Erythroblast (primary cell): Measurements from ENCODE around the gene FAP.

Experiments used
- GATA1 ChIP-seq: IDR thresholded peaks from 2 replicates; pipeline ENCODE4 v1.6.1; 2011; ENCODE audit warnings: low read depth, mild to moderate bottlenecking, control low read depth, low read length, moderate library complexity
- POLR2A ChIP-seq: IDR thresholded peaks from 2 replicates; pipeline ENCODE4 v1.6.1; 2011; ENCODE audit warnings: mild to moderate bottlenecking, low read length

- TF ChIP-seq POLR2A (no peak), GATA1 (no peak)
These were observed 117.1 kb downstream of the FAP start for GRCh38 chr2:162126111-162126519.
